Sciatic nerve (tissue), 2 donors: Measurements from ENCODE around the gene ZNF608. TPM values are rescaled to one million over a fixed set of nuclear protein-coding genes. Genes with fewer than 3 reads are reported as not detected.
A peak's percentile ranks its signal among the peaks of the same experiment; 100 is the strongest.

ENCODE experiments used
- ATAC-seq: fragments of 200-7000 bp; cut with Tn5 transposase; one replicate; pipeline ENCODE4 v1.9.1; 2020; ENCODE audit warnings: mild to moderate bottlenecking, moderate library complexity
- DNase-seq: peaks from one replicate; pipeline ENCODE4 v3.0.0-alpha.2; 2020; ENCODE audit warnings: low spot score
- intact Hi-C: fragments of 100-400 bp; cut with DNase I; formaldehyde crosslinking; loops from one replicate; pipeline ENCODE4 v1.14.2; 2022
- total RNA-seq: library from RNA; stranded (reverse); fragmentation: NEBNext Ultra II Directional; extraction: Animal tissue kit (Norgen Biotek cat#: 25700); gene quantifications from one replicate; pipeline ENCODE4 v1.2.1, GENCODE V29; 2021
- donor health status: DM: no; HTN: no; CAD: no.
- donor health status: DM: no; HTN: no; CAD: no.

Gene ZNF608
- total RNA-seq, 1 donor from 2014 or later: 32.9 TPM

- DNase-seq (no peak), ATAC-seq (no peak)
- intact Hi-C loops: no loop called here
Measured at GRCh38 chr5:124701873-124702425, 44.5 kb downstream of the ZNF608 start.

- DNase-seq: no peak
Measured at GRCh38 chr5:124701016-124701415, 45.4 kb downstream of the ZNF608 start.

GRCh38 chr5:124700333-124700732 is 46.1 kb downstream of the ZNF608 start:
- intact Hi-C loops: no loop called here
- no peak for DNase-seq
- ATAC-seq: no peak

More at GRCh38 chr5:124701016-124701415, 45.4 kb downstream of the ZNF608 start:
- no peak for ATAC-seq
- intact Hi-C loops: no loop called here

GRCh38 chr5:124698770-124699169 is 47.7 kb downstream of the ZNF608 start:
- ATAC-seq: peak; percentile 72
- intact Hi-C loops: no loop called here
- no peak for DNase-seq

- peak; percentile 73 for ATAC-seq
- DNase-seq: no peak
- intact Hi-C loops: no loop called here
Measured at GRCh38 chr5:124697933-124698591, 48.4 kb downstream of the ZNF608 start.

- ATAC-seq (peak; percentile 54), DNase-seq (no peak)
- intact Hi-C loops: no loop called here
Measured at GRCh38 chr5:124697501-124697900, 48.9 kb downstream of the ZNF608 start.

- ATAC-seq (no peak), DNase-seq (no peak)
- intact Hi-C loops: no loop called here
Measured at GRCh38 chr5:124696898-124697297, 49.5 kb downstream of the ZNF608 start.
